ENCODE results near the gene ZNF611.

GRCh38 chr19:52673014-52673413 is 61.8 kb downstream of the ZNF611 start:
- TF ChIP-seq POLR2A (IDR thresholded peaks at IDR 0.05; ENCODE audit: low read depth, low read length) = no peak
- no peak for TF ChIP-seq POLR2AphosphoS5 (IDR thresholded peaks at IDR 0.05; ENCODE audit: low read depth, low read length)

Data from GM12892 (cell line).